Stimulated activated CD4-positive, alpha-beta T cell treated with anti-CD3 and anti-CD28 coated beads, Interleukin-12 subunit alpha, Interleukin-12 subunit beta, amount 100 ng/mL, for 24 hours (primary cell): Measurements from ENCODE around the gene FOXK1.

Experiments used
- DNase-seq, 2 experiments: peaks; one replicate each; pipeline ENCODE4 v3.0.0-alpha.2; 2020; ENCODE audit warnings: low read depth in 2 of 2

The FOXK1 gene

GRCh38 chr7:4765776-4766490 is 83.8 kb downstream of the FOXK1 start:
- DNase-seq = no peak

- DNase-seq = no peak
These were observed 84.8 kb downstream of the FOXK1 start for GRCh38 chr7:4766666-4767519.

- no peak for DNase-seq
These were observed 86.8 kb downstream of the FOXK1 start for GRCh38 chr7:4768597-4769569.

- DNase-seq = no peak
These were observed 87.7 kb downstream of the FOXK1 start for GRCh38 chr7:4769761-4770160.

GRCh38 chr7:4770886-4771285 is 88.8 kb downstream of the FOXK1 start:
- DNase-seq = no peak

GRCh38 chr7:4771737-4772136 is 89.6 kb downstream of the FOXK1 start:
- no peak for DNase-seq

- no peak for DNase-seq
These were observed 90.2 kb downstream of the FOXK1 start for GRCh38 chr7:4772306-4772705.

- no peak for DNase-seq
These were observed 91.9 kb downstream of the FOXK1 start for GRCh38 chr7:4774007-4774406.

- DNase-seq = peak in 1 of 2 experiments; percentile 17
These were observed 92.7 kb downstream of the FOXK1 start for GRCh38 chr7:4774658-4775249.

- peak; percentile 87 to 93 for DNase-seq
These were observed 93.3 kb downstream of the FOXK1 start, which contains the start of gene AP5Z1 for GRCh38 chr7:4775250-4775847. AP5Z1 (plus strand) TSS chr7:4775623; CDS start chr7:4775716, 93 bp downstream.

- peak; percentile 11 to 13 for DNase-seq
These were observed 93.9 kb downstream of the FOXK1 start for GRCh38 chr7:4775848-4776623.

- DNase-seq = no peak
These were observed 97.0 kb downstream of the FOXK1 start for GRCh38 chr7:4779118-4779517.

GRCh38 chr7:4781366-4782069 is 99.4 kb downstream of the FOXK1 start:
- DNase-seq = no peak

- no peak for DNase-seq
These were observed 100.5 kb downstream of the FOXK1 start for GRCh38 chr7:4782333-4783291.

GRCh38 chr7:4783292-4783652 is 101.2 kb downstream of the FOXK1 start:
- DNase-seq = no peak

GRCh38 chr7:4783762-4784351 is 101.8 kb downstream of the FOXK1 start:
- DNase-seq = no peak

- DNase-seq = no peak
These were observed 102.7 kb downstream of the FOXK1 start for GRCh38 chr7:4784799-4785198.

- DNase-seq = no peak
These were observed 103.3 kb downstream of the FOXK1 start for GRCh38 chr7:4785371-4785770.
